NCI-H1417 (cell line): ENCODE results near the gene NTN1.

Experiments
- DNase-seq, 3 experiments: peaks; one replicate each; lab custom pipeline; 2025; lab: John Stamatoyannopoulos, UW

Gene NTN1

DNA sequence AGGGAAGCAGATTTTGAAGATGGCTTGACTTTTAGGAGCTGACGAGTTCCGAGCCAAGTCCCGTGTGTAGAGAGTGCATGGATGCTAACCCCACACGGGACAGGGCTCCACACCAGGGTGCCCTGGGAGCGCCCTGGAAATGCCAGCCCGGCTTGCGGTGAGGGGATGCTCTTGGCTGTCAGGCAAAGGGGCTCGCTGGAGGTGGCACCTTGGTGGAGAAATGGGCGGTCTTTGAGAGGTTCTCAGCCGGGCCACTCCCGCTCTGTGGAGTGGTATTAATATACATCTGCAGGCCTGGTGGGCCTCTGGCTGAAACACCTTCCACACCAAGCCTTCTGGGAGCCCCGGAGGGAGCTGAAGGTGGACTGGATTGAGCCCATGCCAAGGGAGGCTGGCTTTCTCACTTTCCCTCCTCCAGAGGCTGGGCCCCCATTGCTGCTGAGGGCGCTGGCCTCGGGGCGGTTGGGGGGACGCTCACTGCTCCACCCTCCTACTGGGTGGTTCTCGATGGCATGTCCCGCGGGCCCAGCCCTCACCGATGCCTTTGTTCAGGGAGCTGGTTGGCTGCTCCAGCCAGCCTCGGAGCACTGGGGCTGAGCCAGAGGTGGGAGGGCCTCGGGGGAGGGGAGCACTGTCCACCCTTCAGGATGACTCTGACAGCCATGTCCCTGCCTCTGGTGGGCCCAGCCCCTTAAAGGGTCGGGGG lies 210.3 kb downstream of the NTN1 start:
- no peak for DNase-seq

DNA sequence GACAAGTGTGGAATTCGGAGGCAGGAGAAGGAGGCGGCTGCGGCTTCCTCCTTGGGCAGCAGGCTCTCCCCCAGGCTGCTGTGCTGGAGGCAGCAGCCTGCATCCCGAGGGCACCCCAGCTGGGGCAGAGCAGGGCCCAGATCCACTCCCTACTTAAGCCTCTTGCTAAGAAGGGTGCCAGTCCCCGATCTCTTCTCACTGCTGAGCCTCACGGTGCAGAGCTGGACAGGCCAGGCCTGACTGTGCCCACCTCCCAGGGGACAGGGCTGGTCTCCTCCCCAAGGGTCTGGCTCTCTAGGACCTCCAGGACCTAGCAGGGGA lies 210.8 kb downstream of the NTN1 start:
- no peak for DNase-seq

DNA sequence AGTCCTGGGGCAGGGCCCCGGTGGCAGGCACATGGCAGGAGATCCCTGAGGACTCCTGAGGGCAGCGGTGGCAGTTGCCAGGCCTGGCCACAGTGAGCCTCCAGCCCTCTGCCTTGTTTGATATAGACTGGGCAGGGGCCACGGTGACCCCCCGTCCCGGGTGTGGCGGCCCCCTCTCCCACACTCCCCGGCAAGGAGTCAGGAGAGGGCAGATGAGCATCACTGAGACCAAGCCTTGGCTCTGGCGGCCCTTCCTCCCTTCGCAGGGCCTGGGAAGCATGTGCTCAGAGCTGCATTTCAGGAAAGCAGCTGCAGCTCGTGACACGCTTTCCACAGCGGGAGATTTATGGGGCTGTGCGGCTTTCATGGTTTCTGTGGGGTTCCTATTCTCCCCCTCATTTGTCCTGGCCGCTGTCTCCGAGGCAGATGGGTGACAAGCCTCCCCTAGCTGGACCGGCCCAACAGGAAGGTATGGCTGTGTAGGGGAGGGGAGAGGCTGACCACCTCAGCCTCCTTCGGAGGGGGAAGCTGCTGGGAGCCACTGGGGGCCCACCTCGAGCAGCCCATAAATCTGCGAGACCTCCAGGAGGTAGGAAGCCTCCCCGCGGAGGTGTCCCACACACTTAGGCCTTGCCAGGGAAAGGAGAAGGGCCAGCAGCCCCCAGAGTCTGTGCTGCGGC lies 211.4 kb downstream of the NTN1 start:
- DNase-seq, result peak in 1 of 3 experiments; percentile 42

DNA sequence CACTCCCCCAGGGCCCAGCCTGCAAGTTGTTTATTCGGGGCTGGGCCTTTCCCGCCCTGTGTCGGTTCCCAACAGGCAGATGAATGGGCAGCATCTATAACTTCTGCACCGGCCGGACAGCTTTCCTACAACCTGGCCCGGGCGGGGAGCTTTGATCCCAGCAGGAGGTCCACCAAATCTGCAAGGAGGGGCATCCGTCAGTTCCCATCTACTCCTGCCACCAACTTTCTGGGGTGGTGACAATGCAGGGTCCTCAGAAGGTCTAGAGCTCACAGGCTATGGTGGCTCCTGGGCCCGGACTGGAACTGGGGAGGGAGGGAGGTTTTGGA lies 211.9 kb downstream of the NTN1 start:
- DNase-seq, result no peak

DNA sequence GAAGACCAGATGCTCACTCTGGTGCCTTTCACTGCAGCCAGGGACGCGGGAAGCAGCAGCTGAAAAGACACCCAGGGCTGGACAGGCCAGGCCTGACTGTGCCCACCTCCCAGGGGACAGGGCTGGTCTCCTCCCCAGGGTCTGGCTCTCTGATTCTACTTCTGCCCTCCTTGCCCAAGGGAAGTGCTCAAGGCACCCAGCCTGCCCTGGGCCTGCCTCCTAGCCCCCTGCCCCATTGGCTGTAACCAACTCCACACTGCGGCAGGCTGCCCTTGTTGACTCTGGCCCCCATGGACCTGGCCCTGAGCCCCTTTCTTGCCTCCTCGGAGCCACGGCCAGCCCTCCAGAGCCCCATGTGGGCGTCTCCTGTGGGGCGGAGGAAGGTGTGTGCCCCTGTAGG lies 212.5 kb downstream of the NTN1 start:
- DNase-seq, result no peak

DNA sequence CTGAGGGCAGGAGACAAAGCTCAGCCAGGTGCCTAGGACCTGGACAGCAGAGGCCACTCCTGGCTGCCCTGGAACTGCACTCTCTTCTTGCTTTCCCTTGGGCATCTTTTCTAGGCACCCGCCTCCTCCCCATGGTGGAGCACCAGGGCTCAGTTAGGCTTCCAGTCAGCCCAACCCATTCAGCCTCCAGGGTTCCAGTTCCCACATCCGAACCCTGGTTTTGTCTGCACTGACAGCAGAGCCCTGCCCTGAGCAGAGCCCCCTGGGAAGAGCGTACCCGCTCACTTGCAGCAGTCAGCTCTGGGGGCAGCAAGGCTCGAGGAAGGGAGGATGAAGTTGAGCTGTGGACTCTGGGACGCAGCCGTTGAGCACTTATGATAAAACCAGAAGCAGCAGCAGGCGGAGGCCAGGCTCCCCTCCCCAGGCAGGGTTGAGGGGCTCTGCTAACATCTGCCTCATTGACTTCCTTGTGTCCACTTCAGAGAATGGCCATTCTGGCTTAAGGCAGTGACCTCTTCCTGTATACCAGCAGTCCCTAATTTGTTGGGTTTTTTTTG lies 213.2 kb downstream of the NTN1 start:
- no peak for DNase-seq

DNA sequence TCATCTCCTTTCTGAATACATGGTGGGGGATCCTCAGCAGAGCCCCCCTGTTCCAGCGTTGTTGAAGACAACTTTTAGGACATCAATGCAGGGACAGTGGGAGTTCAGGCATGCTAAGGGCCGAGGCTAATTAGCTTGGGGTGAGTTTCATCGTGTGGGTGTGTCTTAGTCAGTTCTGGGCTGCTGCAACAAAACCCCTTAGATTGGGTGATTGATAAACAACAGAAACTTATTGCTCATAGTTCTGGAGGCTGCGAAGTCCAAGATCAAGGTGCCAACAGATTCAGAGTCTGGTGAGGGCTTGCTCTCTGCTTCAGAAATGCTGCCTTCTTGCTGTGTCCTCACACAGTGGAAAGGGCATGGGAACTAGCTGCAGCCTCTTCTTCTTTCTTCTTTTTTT lies 214.0 kb downstream of the NTN1 start:
- DNase-seq, result no peak

DNA sequence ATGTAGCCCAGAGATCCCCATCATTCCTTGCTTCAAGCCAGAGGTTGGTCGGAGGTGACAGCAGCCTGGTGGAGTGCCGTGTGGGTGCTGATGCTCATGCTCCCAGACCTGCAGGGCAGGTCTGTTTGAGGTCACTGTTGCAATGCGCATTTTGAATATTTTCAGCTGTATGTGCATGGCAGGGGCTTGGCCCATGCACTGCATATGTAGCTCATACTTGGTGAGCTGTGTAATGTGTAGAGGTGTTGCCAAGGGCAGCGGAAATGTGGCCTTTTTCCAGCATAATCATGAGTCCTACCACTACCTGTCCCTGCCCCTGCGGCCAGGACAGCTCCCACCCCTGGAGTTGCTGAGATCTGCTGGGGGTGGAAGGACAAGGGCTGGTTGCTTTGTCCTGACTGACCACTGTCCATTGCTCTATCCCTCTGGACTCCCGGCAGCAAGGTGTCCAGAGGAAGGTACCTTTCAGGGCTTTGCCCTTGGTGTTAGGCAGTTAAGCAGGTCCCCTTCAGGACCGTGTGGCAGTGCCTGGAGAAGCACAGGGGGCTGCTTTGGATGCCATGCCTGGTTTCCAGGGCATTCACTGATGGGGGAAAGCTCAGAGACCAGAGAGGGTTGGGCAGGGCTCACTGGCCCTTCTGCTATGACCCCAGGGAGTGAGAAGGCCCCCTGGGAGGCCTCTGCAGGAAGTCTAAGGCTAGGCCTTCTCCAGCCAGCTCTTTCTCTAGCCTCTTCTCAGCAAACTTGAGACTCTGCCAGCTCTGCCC lies 215.2 kb downstream of the NTN1 start:
- no peak for DNase-seq

DNA sequence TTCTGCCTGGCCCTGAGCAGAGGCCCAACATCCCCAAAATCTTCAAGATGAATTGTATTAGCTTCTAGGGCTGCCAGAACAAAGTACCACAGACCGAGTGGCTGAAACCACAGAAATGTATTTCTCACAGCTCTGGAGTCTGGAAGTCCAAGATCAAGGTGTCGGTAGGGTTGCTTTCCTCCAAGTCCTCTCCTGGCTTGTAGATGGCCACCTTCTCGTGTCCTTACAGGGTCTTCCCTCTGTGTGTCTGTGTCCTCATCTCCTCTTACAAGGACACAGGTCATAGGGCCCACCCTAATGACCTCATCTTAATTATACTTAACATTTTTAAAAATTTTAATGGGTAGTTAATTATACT lies 215.7 kb downstream of the NTN1 start:
- DNase-seq, result no peak

DNA sequence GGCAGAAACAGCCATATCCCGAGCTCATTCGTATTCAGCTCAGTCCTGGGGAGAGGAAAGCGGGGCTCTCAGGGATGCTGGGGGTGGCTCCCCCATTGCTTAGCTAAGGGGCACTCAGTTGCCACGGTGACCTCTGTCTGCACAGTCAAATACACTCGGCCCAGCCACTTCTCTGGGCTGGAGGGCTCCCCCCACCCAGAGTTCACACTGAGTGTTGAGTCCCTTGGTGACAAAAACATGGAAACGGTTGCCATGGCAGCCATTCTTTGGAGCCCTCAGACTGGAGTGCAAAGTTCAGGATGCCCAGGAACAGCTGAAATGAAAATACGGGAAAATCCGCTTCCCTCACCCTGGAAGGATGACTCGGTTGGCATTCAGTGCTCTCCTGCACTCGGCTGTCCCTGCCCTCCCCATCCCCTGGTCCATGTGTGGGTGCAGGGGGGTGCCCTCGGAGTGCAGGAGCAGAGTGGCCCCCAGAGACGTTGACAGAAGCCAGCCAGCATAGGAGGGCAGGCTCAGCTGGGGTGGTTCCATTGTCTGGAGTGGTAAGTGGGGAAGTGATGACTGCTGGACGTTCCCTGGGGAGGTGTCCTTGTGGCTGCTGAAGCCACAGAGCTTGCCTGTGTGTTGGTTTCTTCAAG lies 216.5 kb downstream of the NTN1 start:
- DNase-seq, result peak in 2 of 3 experiments; percentile 67 to 88

DNA sequence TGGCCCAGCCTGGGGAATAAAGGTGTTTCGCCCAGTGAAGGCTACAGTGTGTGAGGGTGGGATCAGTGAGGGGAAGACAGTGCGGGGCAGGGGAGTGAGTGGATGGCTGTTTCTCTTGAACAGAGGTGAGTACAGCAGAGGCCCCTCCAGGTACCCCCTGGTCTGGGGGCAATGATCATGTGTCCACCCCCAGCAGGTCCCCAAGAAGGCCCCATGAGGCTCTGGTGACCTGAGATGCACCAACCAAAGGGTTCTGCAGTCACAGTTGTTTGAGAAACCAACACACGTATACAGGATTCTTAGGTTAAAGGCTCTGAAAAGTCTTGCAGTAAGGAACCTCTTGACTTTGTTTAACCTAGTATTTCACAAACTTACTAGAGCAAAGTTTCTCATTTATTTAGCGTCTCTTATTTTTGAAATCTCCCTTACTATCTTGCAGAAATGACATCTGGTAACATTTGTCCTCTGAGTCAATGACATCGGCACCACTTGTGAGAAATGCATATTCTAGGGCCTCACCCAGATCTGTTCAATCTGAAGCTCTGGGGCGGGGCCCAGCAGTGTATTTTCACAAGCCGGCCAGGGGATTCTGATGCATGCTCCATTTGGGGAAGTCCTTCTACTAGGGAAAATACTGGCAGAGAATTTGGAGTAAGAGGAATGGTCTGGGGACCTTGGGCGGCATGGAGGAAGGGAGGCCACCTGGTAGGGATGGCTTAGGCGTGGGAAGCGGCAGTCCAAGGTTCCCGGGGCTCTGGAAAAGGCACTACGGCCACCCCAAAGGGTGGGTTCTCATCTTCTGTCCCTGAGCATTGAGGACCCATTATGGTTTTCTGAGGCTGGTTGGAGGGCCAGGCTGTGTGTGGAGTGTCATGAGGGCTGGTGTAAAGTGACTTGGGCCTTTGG lies 217.3 kb downstream of the NTN1 start:
- DNase-seq, result peak in 1 of 3 experiments; percentile 4

DNA sequence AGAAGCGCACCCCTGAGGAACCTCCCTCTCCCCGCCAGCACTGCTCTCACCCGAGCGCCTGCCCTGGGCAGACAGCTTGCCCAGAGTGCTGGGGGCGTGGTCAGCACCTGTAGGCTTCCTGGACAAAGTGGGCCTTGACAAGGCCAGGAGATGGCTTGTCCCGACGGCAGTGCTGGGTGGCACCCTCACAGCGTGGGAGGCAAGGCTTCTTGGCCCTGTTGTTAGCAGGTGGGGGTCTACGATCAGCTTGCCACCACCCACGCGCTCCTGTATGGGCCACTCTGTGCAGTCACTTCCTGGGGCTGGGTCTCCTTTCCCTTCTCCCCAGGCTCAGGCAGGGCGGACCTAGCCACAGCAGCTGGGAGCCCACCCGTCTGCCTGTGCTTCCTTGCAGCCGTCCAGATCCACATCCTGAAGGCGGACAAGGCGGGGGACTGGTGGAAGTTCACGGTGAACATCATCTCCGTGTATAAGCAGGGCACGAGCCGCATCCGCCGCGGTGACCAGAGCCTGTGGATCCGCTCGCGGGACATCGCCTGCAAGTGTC lies 218.0 kb downstream of the NTN1 start:
- no peak for DNase-seq

DNA sequence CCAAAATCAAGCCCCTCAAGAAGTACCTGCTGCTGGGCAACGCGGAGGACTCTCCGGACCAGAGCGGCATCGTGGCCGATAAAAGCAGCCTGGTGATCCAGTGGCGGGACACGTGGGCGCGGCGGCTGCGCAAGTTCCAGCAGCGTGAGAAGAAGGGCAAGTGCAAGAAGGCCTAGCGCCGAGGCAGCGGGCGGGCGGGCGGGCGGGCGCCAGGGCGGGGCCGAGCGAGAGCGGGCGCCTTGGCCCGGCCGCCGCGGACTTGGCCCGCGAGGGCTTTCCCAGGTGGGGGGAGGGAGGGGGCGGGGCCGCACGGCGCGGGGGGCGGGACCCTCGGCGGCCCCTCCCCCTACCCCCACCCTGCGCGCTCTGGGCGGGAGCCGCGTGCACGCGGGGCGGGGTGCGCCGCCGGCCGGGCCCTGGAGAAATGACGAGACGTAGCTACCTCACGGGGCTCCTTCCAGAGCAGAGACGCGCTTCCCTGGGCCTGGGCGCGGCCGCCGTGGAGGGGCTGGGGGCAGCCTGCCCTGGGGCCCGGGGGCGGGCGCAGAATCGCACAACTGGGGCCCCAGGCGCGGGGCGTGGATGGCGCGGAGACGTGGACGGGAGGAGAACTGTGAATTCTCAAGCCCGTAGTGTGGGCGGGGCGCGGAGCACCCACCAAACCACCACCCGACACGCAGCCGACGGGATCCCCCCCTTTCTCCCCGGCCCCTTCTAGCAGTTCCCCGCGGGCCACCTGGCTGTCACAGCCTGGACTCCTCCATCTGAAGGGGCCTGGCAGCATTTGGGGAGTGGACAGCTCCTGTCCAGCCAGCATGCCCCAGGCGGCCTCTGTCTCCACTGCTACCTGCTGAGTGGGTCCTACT lies 218.7 kb downstream of the NTN1 start:
- peak; percentile 43 to 56 (median 45) for DNase-seq

DNA sequence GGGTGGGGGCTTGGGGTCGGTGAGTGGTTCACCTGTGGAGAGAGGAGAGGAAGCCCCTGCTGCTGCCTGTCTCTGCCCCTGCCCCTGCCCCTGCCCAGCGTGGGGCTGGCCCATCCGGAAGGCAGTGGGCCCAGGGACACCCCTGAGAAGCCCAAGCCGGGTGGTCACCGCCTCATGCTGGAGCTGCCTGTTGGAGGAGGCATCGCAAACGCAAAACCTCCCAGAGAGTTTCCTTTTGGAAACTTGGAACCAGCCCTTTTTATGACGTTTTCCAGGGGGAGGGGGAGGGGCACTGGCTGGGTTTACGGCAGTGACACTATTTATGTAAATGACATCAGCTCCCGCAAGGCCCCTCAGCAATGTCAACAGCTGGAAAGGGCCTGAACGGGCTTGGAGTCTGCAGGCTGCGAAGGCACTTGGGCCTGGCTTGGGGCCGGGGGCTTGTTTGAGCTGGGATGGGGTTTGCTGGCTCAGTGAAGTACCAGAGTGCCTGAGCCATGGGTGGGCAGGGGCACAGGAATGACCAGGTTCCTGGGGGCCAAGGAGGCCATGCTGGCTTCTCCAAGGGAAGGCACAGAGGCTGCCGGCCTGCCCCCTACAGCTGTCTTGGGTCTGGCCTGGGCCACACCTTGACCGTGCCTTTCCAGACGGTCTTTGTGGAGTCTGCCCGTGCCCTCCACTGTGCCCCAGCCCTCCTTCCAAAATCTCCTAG lies 219.5 kb downstream of the NTN1 start:
- peak in 2 of 3 experiments; percentile 31 to 55 for DNase-seq

DNA sequence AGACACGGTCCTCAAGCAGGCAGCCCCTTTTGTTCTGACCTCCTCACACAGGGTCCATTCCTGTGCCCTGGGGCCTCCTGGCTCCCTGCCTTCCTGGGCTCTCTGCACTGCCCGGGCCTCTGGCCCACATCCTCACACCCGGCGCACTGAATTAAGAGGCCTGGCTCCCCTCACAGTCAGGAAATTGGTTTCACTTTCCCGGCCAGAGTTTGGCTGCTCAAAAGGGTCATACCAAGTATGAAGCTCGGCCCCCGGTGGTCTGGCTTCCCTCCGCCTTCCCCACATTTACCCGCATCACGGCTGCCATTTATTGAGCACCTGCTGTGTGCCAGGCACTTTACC lies 220.0 kb downstream of the NTN1 start:
- no peak for DNase-seq

DNA sequence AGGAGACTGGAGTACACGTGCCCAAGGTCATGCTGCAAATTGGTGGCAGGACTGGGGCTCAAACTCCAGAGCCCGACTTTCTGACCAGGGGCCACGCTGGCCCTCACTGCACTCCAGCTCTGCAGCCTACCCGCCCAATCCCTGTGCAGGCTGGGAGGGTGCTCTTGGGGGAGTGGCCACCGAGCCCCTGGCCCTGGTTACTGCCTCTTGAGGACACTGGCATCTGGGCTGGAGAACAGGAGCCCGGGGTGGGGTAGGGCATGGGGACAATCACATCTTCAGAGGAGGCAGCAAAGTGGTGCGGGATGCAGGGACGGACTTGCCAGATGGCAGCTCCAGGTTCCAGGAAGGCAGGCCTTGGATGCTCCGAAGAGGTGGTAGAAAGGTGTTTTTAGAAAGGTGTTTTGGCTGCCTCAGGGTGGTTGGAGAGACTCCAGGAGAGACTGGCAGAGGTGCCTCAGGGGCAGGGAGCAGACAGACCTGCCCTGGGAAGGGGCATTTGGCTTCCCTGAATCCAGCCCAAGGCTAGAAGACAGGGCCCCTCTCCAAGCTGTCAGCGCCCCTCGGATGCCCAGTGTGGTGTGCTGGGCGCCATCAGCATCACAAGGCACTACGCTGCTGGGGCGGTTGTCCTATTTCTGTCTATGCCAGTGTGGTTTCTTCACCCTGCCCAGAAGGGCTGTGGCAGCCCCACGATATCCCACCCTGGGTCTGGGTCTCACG lies 220.6 kb downstream of the NTN1 start:
- DNase-seq, result no peak

DNA sequence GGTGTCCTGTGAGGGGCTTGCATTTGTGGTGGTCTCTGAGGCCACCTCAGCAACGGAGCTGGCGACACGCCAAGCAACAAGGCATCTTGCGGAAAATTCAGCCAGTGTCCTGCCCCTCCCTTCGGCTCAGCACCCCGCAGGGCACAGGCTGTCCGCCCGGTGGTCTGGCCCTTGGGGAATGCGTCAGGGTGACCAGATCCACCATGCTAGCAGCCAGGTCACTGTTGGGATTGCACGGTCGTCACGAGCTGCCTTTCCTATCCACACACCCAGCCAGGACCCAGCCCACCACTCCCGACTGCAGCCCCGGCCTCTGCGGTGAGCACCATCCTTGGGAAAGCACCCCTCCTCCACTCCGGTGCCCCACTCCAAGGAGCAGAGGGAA lies 221.2 kb downstream of the NTN1 start:
- DNase-seq, result no peak

DNA sequence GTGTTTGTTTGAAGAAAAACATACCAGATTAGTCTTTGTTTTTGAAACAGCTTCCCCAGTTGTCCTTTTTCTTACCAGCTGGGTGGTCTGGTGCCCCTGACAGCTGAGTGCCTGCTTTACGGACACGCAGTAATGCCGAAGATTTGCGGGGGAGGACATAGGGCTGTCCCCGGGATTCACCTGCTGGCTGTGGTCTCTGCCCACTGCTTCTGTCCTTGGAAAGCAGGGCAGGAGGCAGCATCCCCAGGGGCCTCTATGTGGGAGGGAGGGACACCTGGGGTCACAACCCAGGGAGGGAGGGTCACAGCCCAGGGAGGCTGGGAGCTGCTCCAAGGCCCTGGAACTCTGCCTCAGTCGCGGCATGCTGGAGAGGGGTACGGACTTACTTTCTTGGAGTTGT lies 221.7 kb downstream of the NTN1 start:
- DNase-seq, result no peak
